DMS 273 (cell line): ENCODE data around the gene PTPRU.

Experiments
- DNase-seq: peaks from one replicate; lab custom pipeline; 2025; ENCODE audit not compliant: unreplicated experiment; lab: John Stamatoyannopoulos, UW

PTPRU gene

DNA sequence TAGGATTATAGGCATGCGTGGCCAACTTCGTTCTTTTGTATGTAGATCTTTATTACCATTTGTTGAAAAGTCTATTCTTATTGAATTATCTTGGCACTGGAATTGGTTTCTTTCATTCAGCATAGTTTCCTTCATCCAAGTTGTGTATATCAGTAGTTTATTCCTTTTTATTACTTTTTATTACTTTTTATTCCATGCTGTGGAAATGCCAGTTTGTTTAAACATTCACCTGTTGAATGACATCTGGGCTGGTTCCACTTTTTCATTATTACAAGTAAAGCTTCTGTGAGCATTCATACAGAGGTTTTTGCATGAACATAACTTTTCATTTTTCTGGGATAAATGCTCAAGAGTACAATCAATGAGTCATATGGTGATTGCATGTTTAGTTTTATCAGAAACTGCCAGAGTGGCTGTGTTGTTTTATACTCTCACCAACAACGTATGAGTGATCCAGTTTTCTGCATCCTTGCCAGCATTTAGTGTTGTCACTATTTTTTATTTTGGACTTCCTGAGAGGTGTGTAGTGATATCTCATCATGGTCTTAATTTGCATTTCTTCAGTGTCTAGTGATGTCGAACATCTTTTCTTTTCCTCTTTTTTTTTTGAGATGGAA, 28.6 kb downstream of the PTPRU start:
- no peak for DNase-seq

DNA sequence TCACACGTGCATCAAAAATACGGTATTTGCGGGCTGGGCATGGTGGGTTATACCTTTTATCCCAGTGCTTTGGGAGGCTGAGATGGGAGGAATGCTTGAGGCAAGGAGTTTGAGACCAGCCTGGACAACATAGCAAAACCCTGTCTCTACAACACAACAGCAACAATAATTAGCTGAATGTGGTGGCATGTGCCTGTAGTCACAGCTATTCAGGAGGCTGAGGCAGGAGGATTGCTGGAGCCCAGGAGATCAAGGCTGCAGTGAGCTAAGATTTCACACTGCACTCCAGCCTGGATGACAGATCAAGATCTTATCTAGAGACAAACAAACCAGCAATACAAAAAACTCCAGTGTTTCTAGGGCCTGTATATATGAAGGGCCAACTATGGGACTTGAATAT, 30.6 kb downstream of the PTPRU start:
- no peak for DNase-seq

DNA sequence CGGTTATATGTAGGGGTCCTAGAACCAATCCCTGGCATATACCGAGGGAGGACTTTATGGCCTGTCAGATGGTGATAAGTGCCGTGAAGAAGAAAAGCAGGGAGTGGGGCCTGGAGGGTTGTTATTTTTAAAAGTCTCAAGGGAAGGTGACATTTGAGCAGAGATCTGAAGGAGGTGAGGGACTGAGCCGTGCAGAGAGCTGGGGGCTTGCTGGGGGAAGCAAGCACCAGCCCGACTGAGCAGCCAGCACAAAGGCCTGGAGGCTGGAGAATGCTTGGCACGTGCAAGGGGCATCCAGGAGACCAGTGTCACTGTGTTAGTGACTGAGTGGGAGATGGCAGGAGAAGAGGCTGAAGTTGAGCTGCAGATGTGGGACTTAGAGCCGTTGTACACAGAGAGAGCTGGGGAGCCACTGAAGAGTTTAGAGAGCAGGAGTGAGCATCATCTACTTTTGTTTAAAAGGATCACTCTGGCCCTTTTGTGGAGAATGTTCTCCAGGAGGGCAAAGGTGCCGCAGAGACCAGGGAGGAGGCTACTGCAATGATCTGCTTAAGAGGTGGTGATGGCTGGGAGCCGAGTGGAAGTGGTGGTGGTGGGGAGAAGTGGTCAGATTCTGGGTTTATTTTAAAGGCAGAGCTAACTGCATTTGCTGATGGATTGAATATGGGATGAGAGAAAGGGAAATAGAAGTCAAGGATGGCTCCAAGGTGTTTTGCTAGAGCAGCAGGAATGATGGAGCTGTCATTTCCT, 31.2 kb downstream of the PTPRU start:
- no peak for DNase-seq

DNA sequence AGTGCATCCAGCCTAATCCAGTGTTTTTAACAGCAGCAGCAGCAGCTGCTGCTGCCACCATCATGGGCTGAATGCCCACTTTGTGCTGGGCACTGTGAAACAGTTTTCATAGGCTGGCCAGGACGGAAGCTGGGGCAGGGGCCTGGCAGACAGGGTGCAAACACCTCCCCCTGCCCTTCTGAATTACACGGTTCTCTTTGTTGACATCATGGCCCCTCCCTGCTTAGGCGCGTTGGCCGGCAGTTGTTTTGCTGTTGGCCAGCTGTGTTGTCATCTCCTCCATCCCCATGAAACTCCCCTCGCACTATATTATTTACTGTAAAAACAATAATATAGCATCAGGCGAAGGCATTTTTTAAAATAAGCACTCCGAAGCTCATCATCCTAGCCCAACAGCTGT, 33.1 kb downstream of the PTPRU start:
- DNase-seq: no peak

DNA sequence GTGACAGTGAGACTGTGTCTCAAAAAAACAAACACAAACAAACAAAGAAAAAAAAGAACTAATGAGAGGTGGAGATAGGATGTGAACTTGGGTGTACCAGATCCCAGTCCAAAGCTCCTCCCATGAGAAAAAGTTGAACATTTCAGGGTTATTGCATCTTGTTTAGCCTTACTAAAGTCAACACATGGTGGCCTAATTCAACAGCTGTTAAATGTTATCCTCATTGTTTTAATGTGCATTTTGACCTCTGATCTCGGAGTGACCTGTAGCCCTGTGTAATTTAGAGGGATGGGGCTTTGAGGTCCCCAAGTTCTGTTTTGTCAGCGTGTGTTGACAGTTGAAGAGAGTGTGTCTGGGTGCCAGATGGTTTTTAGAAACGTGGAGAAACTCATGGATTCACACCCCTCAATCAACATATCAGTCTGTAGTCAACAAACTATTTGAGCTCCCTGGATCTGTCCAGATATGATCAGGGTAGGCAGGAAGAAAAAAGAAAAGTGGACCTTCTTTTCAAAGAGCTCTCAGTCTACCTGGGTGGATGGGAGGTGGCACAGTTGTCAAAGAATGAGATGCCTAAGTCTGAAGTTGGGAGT, 34.7 kb downstream of the PTPRU start:
- no peak for DNase-seq

DNA sequence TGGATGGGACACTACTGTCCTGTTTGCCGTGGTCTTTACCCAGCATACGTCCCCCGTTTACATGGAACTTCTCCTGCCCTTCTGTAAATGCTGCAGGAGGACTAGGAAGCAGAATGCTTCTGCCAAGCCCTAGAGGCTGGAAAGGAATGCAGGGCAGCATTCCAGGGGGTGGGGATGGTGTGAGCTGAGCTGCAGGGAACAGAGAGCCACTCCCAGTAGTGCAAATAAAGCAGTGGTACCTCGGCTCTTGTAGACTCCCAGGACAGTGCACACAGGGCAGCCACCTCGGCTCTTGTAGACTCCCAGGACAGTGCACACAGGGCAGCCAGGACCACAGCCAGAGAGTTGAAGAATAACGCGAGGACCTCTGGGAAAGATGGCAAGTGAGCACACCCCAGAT, 35.4 kb downstream of the PTPRU start:
- no peak for DNase-seq

DNA sequence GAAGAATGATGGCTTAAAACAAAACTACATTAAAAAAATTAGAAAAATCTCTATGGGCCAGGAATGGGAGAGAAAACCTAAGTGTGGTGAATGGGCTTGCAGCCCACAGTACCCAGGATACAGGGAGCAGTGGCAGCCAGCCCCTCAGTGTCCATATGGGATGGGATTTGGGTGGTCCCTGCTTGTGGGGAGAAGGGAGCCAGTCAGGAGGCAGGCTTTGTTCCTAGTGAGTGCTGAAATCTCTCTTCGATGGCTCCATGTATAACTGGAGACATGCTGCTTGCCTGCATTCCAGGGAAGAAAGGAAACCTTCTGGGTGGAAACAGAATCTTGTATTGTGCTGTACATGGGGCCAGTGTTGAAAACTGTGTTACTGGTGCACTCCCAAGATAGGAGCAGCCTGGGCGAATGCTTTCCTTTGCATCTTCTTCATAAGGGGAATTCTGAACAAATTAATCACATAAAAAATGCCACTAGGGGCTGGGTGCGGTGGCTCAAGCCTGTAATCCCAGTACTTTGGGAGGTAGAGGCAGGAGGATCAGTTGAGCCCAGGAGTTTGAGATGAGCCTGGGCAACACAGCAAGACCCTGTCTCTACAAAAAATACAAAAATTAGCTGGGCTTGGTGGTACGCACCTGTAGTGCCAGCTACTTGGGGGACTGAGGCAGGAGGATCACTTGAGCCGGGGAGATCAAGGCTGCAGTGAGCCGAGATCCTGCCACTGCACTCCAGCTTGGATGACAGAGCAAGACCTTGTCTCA, 36.0 kb downstream of the PTPRU start:
- DNase-seq: no peak

DNA sequence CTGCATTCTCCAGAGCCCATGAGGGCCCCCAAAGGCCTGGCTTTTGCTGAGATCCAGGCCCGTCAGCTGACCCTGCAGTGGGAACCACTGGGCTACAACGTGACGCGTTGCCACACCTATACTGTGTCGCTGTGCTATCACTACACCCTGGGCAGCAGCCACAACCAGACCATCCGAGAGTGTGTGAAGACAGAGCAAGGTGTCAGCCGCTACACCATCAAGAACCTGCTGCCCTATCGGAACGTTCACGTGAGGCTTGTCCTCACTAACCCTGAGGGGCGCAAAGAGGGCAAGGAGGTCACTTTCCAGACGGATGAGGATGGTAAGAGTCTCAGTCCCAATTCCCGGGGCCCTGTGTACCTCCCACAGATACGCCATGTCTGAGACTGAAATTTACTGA, 39.1 kb downstream of the PTPRU start:
- no peak for DNase-seq

DNA sequence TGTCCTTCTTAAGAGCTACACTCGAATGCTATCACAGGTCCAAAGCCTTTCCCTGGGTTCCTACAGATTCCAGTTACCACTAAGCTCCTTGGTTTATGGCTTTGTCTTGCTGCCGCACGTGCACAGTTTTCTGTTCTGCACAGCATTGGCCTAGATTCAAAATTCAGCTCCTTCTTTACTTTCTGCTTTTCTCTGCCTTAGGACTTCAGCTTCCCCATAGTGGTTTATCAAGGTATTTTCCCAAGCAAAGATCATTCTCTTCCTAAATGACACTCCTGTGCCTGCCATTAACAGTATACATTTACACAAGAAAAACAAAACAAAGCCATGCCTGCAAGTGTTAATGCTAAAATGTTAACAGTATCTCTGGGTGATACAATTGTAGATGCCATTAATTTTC, 41.8 kb downstream of the PTPRU start:
- DNase-seq: no peak

DNA sequence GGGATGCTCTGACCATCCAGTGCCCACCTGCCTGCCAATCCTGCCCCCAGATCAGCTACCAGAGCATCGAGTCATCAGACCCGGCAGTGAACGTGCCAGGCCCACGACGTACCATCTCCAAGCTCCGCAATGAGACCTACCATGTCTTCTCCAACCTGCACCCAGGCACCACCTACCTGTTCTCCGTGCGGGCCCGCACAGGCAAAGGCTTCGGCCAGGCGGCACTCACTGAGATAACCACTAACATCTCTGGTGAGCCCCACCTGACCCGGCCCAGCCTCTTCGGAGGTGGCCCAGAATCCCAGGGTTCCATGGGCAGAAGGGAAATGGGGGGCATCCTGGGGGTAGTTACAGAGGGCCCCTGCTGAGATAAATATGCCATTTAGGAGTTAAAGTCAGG, 43.1 kb downstream of the PTPRU start:
- no peak for DNase-seq

DNA sequence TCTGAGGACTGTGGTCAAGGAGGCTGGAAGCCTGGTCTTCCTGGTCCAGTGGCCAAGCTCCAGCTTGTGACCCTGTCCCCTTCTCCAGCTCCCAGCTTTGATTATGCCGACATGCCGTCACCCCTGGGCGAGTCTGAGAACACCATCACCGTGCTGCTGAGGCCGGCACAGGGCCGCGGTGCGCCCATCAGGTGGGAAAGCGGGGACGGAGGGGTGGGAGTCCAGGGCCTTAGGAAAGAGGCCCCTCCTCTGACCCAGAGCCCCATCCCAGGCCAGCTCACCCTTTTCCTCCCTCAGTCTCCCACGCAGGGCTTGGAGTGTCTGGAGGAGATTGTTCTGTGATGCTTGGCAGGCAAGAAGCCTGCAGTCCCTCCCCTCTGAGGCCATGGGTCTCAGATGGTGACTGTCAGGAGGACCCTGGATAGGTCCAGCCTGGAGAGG, 43.6 kb downstream of the PTPRU start:
- no peak for DNase-seq

DNA sequence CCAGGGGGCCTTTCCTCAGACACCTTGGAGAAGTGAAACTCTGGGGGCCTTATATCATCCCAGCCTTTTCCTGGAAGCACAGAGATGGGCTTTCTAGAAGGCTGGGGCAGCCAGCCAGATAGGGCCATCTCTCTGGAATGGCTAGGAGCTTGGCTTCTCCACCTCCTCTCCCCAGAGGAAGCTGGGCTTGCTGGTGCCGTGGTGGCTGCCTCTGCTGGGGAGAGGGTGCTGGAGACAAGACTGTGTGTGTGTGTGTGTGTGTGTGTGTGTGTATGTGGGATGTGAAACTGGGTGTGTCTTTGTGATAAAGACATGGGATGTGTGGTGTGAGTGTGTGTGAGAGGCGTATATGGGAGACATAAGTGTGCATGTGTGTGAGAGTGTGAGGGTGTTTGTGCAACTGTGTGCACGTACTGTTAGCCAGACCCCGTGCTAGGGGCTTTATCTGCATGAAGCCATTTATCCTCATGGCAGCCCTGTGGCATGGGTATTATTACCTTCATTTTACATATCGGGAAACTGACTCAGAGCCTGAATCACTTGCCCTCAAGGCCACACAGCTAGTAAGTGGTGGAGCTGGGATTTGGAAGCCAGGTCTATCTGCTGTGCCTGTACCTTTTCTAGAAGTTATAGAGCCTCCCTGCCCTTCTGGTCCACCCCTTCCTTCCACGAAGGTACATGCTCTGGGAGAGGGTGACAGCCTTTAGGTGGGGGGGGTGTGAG, 44.2 kb downstream of the PTPRU start:
- DNase-seq: no peak

DNA sequence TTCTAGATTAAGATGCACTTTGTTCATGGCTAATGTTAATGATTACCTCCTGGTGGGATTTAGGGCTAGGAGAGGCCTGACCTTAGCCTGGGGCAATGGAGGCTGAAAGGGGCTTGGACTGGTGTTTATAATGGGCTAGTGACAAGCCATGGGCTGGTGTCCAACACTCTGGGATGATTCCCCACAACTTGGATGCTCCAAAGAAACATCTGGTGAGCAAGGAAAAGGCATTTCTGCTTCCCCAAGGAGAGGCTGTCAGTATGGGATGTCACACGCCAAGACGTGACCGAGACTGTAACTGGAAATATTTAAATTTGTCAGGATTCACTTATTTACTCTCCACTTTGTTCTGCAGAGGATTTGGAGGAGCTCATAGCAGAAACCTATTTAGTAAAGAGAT, 45.2 kb downstream of the PTPRU start:
- DNase-seq: no peak

DNA sequence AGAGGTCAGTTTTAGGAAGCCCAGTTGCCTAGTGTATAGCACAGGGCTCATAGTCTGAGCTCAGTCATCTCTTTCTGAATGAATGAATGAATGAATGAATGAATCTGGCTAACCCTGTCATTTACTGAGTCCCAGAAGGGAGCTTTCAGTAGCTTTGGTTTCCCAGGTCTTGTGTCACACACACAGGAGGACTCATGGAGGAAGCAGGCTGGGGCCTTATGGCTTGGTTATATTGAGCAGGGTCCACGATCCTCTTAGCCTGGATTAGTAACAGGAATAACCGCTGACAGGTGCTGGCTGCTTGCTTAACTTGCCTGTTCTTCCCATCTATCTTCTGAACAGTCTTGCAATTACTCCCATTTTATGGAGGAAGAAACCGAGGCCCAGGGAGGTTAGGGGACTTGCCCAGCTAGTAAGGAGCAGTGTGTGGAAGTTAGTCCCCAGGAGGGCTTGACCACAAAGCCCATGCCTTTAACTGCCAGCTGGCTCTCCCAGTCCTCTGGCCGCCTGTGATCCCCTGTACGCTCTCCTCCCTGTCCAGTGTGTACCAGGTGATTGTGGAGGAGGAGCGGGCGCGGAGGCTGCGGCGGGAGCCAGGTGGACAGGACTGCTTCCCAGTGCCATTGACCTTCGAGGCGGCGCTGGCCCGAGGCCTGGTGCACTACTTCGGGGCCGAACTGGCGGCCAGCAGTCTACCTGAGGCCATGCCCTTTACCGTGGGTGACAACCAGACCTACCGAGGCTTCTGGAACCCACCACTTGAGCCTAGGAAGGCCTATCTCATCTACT, 46.0 kb downstream of the PTPRU start:
- no peak for DNase-seq

DNA sequence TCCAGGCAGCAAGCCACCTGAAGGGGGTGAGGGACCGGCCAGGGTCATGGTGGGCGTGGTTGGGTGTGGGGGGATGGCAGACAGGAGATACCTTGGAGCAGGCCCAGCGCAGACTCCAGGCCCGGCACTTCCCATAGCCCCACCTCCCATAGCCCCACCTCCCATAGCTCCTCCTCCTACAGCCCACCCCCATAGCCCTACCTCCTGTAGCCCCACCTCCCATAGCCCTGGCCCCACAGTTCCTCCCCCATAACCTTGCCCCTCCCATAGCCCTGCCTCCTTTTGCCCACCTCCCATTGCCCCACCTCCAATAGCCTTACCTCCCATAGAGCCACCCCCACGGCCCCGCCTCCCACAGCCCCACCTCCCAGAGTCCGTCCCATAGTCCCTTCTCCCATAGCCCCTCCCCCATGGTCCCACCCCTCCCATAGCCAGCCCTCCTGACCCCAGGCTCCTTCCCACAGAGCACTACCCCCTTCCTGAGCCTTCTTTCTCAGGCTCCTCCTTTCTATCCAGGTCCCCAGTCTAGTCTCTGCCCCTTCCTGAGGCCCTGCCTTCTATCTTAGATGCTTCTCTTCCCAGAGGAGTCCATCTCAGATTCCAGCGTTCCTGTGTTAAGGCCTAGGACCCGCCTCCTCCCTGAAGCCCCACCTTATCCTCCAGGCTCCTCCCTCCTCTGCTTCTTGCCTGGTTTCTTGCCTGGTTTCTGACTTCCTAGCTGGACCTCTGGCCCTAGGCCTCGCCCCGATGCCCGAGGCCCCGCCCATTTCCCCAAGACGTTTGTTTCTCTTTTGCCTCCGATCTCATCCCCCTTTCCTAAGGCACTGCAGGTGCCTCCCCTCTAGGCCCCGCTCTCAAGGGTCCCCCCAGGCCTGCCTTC, 46.8 kb downstream of the PTPRU start:
- DNase-seq: peak; percentile 66

DNA sequence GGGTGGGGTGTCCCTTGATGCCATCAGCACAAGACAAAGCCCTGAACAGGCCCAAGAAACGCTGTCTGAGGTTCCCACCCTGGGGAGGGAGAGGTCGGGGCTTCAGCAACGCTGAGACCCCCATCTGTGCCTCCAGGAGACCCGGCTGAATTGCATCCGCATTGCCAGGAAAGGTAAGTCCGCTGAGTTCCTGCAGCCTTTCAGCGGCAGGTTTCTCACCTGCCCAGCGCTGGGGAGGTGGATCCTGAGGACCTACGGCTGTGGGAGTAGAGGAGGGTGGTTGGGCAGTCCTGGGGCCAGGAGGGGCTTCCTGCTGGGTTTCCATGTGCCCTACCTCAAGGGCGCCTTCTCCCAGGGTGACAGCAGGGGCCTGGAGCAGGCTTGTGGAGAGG, 47.5 kb downstream of the PTPRU start:
- DNase-seq: no peak

DNA sequence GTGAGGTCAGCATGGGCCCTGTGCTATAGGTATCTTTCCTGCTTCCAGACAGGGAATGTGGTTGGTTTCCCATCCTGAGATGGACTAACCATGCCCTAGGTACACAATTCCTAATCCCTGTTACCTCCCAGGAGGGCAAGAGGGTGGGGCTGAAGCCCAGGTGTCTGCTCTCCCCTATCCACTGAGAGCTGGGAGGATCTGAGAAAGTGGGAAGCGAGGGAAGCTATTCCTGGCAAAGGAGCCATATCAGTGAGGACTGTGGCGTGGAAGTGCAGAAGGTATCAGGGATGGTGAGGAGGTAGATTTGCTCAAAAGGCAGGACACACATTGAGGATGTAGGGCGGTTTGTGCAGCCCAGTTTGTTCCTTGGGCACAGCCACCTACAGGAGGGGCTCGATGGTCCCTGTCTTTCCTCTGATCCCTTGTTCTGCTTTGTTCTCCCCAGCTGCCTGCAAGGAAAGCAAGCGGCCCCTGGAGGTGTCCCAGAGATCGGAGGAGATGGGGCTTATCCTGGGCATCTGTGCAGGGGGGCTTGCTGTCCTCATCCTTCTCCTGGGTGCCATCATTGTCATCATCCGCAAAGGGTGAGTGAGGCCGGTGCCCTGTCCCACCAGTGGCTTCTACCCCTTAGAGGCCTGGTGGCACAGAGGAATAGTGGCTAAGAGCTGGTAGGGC, 48.1 kb downstream of the PTPRU start:
- DNase-seq: no peak

DNA sequence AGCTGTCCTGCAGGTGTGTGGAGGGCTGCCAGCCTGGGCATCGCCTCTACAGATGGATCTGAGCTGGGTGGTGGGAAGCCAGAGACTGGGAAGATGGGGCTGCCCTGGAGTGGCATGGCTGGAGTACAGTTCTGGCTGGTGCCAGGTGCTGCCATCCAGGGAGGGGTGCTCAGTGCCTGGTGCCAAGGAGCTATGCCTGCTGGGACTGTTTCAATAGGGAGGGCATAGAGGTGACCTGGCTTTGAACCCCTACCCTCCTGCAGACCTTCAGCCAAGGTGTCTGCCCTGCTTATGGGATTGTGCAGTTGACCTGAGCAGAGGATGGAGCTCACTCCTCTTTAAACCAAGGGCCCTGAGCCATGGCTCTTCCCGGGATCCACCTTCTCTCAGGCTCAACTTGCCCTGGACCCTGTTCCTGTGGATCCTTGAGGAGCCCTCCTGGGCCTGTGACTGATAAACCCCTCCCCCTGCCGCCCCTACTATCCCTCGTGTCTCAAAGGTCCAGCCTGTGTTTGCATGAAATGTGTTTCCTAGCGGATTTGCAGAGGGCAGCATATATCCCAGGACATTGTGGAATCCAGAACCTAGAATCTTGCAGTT, 48.7 kb downstream of the PTPRU start:
- DNase-seq: no peak
